ENCODE measurements around the gene GABRA5.

- TF ChIP-seq POLR2A (IDR thresholded peaks at IDR 0.05) (no peak), CTCF (IDR thresholded peaks at IDR 0.05) (no peak), EP300 (IDR thresholded peaks at IDR 0.05) (no peak)
These were observed 103.9 kb downstream of the GABRA5 start, which contains the start of gene GABRG3 for GRCh38 chr15:26970712-26971210.

All from ovary (tissue), 3 donors.